Neuronal stem cell (in vitro differentiated cells): ENCODE data around the gene CLCA1.

Source experiments
- DNase-seq: peaks from one replicate; pipeline ENCODE4 v3.0.0-alpha.2; 2013; ENCODE audit warnings: low spot score
- H2AFZ ChIP-seq: one replicate; pipeline ENCODE4 v1.6.1; 2013; ENCODE audit warnings: mild to moderate bottlenecking, low read length, inconsistent platforms
- H2AK5ac ChIP-seq: 2 replicates; pipeline ENCODE4 v1.6.1; 2013; ENCODE audit warnings: low read depth, mild to moderate bottlenecking, inconsistent platforms, low read length, moderate library complexity, mixed read lengths
- H2BK120ac ChIP-seq: 2 replicates; pipeline ENCODE4 v1.6.1; 2013; ENCODE audit warnings: low read depth, mild to moderate bottlenecking, inconsistent platforms, low read length, moderate library complexity, mixed read lengths
- H2BK12ac ChIP-seq: one replicate; pipeline ENCODE4 v1.6.1; 2013; ENCODE audit warnings: low read length, inconsistent platforms
- H2BK15ac ChIP-seq: 2 replicates; pipeline ENCODE4 v1.6.1; 2013; ENCODE audit warnings: mild to moderate bottlenecking, low read length, inconsistent platforms, mixed read lengths
- H2BK5ac ChIP-seq: one replicate; pipeline ENCODE4 v1.6.1; 2013; ENCODE audit warnings: inconsistent platforms, mild to moderate bottlenecking, low read length, moderate library complexity
- H3K14ac ChIP-seq: one replicate; pipeline ENCODE4 v1.6.1; 2013; ENCODE audit warnings: low read length, inconsistent platforms
- H3K18ac ChIP-seq: 2 replicates; pipeline ENCODE4 v1.6.1; 2013; ENCODE audit warnings: low read length, inconsistent platforms
- H3K23ac ChIP-seq: 2 replicates; pipeline ENCODE4 v1.6.1; 2013; ENCODE audit warnings: low read depth, mild to moderate bottlenecking, mixed read lengths, low read length, inconsistent platforms; ENCODE audit not compliant: poor library complexity
- H3K27ac ChIP-seq: replicated peaks from 3 replicates; pipeline ENCODE4 v1.5.1; 2013; ENCODE audit warnings: low read length, inconsistent platforms
- H3K27me3 ChIP-seq, 3 experiments: 2 replicates each; pipeline ENCODE4 v1.6.1; 2013; ENCODE audit warnings: low read length in 3 of 3, mild to moderate bottlenecking in 2 of 3, inconsistent platforms in 1 of 3, low read depth in 1 of 3, mixed read lengths in 1 of 3, moderate library complexity in 1 of 3; ENCODE audit not compliant: control insufficient read depth in 3 of 3, insufficient read depth in 3 of 3
- H3K36me3 ChIP-seq, 2 donors: replicated peaks in 1 of 2; 2 replicates each; pipeline ENCODE4 v1.6.1; 2013; ENCODE audit warnings: low read length in 2 of 2; ENCODE audit not compliant: control insufficient read depth in 2 of 2, insufficient read depth in 2 of 2
- H3K4ac ChIP-seq: 2 replicates; pipeline ENCODE4 v1.6.1; 2013; ENCODE audit warnings: inconsistent platforms, mild to moderate bottlenecking, low read length, moderate library complexity
- H3K4me1 ChIP-seq, 2 donors: 1 replicate in 1 of 2; 2 replicates in 1 of 2; pipeline ENCODE4 v1.6.1; 2013; ENCODE audit warnings: low read length in 2 of 2, low read depth in 1 of 2; ENCODE audit not compliant: control insufficient read depth in 2 of 2, insufficient read depth in 1 of 2
- H3K4me2 ChIP-seq: one replicate; pipeline ENCODE4 v1.6.1; 2013; ENCODE audit warnings: mild to moderate bottlenecking, low read length, inconsistent platforms; ENCODE audit not compliant: insufficient read depth, poor library complexity, severe bottlenecking
- H3K4me3 ChIP-seq, 2 donors: 2 replicates each; pipeline ENCODE4 v1.5.1; 2013; ENCODE audit warnings: low read length in 2 of 2, mild to moderate bottlenecking in 2 of 2, inconsistent platforms in 1 of 2, moderate library complexity in 1 of 2
- H3K79me1 ChIP-seq: one replicate; pipeline ENCODE4 v1.6.1; 2013; ENCODE audit warnings: low read depth, mild to moderate bottlenecking, inconsistent platforms, low read length, moderate library complexity
- H3K9ac ChIP-seq: one replicate; pipeline ENCODE4 v1.6.1; 2013; ENCODE audit warnings: mild to moderate bottlenecking, low read depth, low read length, inconsistent platforms; ENCODE audit not compliant: poor library complexity
- H3K9me3 ChIP-seq, 2 donors: replicated peaks in 1 of 2; 2 replicates each; pipeline versions ENCODE3 to v1.6.1; 2013; ENCODE audit warnings: low read length in 2 of 2, mild to moderate bottlenecking in 2 of 2, inconsistent platforms in 1 of 2, low read depth in 1 of 2, mixed read lengths in 1 of 2, moderate library complexity in 1 of 2; ENCODE audit not compliant: control insufficient read depth in 2 of 2, insufficient read depth in 1 of 2
- H4K8ac ChIP-seq: one replicate; pipeline ENCODE4 v1.6.1; 2013; ENCODE audit warnings: low read depth, mild to moderate bottlenecking, inconsistent platforms, low read length, moderate library complexity
- H4K91ac ChIP-seq: one replicate; pipeline ENCODE4 v1.6.1; 2013; ENCODE audit warnings: low read length, low read depth, mild to moderate bottlenecking, inconsistent platforms; ENCODE audit not compliant: poor library complexity
- WGBS, 2 donors: extraction: QIAGEN DNeasy Blood & Tissue Kit; methylation state at CpG; one replicate each; pipeline ENCODE4 v1.1.7; 2013; ENCODE audit warnings: missing lambda C conversion rate in 2 of 2, mixed read lengths in 1 of 2; ENCODE audit not compliant: insufficient read length in 2 of 2, insufficient replicate concordance in 1 of 2; ENCODE audit errors: extremely low coverage in 2 of 2; 5-methylcytosine and 5-hydroxymethylcytosine counted together

The CLCA1 gene

GRCh38 chr1:86472767-86473166, 4.0 kb downstream of the CLCA1 start:
- no peak overlapping the region for H2AFZ ChIP-seq
- H3K9me3 ChIP-seq: no peaks in the 10 kb centered on the region
- H3K4me2 ChIP-seq: no peak overlapping the region
- H3K14ac ChIP-seq: no peak overlapping the region
- no peak overlapping the region for H2BK15ac ChIP-seq
- H3K23ac ChIP-seq: no peak overlapping the region
- no peak for DNase-seq
- H3K79me1 ChIP-seq: no peaks in the 10 kb centered on the region
- no peak overlapping the region for H2BK5ac ChIP-seq
- no peak overlapping the region for H3K27ac ChIP-seq
- no peak overlapping the region for H2BK120ac ChIP-seq
- H3K4ac ChIP-seq: no peak overlapping the region
- no peak overlapping the region for H4K8ac ChIP-seq
- H3K4me1 ChIP-seq: no peaks in the 10 kb centered on the region
- H3K18ac ChIP-seq: no peak overlapping the region
- H4K91ac ChIP-seq: no peak overlapping the region
- WGBS, 2 donors: no CpG with 5 or more reads among the region's 3 CpGs
- no peak overlapping the region for H2AK5ac ChIP-seq
- H3K36me3 ChIP-seq: no peaks in the 10 kb centered on the region
- no peaks in the 10 kb centered on the region for H3K27me3 ChIP-seq
- H2BK12ac ChIP-seq: no peak overlapping the region
- H3K9ac ChIP-seq: no peak overlapping the region
- H3K4me3 ChIP-seq: no peak overlapping the region

GRCh38 chr1:86477256-86477655, 8.5 kb downstream of the CLCA1 start:
- no peak for DNase-seq
- Histone ChIP-seq H3K4me1 (no peaks in the 10 kb centered on the region), H3K4me3 (no peak overlapping the region), H3K4me2 (no peak overlapping the region), H3K23ac (no peak overlapping the region), H2BK15ac (no peak overlapping the region), H3K36me3 (no peaks in the 10 kb centered on the region), H4K8ac (no peak overlapping the region), H2AFZ (no peak overlapping the region), H2BK12ac (no peak overlapping the region), H2BK120ac (no peak overlapping the region), H4K91ac (no peak overlapping the region), H3K9ac (no peak overlapping the region), H3K18ac (no peak overlapping the region), H3K79me1 (no peaks in the 10 kb centered on the region), H2AK5ac (no peak overlapping the region), H3K14ac (no peak overlapping the region), H3K27me3 (peaks cover 0 to 2% (median 0%) of the 10 kb centered on the region in 3 experiments), H3K9me3 (no peaks in the 10 kb centered on the region), H3K27ac (no peak overlapping the region), H2BK5ac (no peak overlapping the region), H3K4ac (no peak overlapping the region)
- WGBS, 2 donors: no CpG with 5 or more reads among the region's 4 CpGs

- H2BK5ac ChIP-seq: no peak overlapping the region
- H3K9ac ChIP-seq: no peak overlapping the region
- no CpG with 5 or more reads among the region's 4 CpGs for WGBS, 2 donors
- no peaks in the 10 kb centered on the region for H3K36me3 ChIP-seq
- H2AFZ ChIP-seq: no peak overlapping the region
- H3K27me3 ChIP-seq: peaks cover 0 to 4% (median 0%) of the 10 kb centered on the region in 3 experiments
- no peaks in the 10 kb centered on the region for H3K79me1 ChIP-seq
- H2BK12ac ChIP-seq: no peak overlapping the region
- no peaks in the 10 kb centered on the region for H3K9me3 ChIP-seq
- H3K18ac ChIP-seq: no peak overlapping the region
- H3K4me2 ChIP-seq: no peak overlapping the region
- no peak overlapping the region for H3K4ac ChIP-seq
- H4K8ac ChIP-seq: no peak overlapping the region
- no peak overlapping the region for H3K14ac ChIP-seq
- no peak for DNase-seq
- H3K4me1 ChIP-seq: no peaks in the 10 kb centered on the region
- no peak overlapping the region for H4K91ac ChIP-seq
- no peak overlapping the region for H2BK120ac ChIP-seq
- no peak overlapping the region for H3K27ac ChIP-seq
- no peak overlapping the region for H3K23ac ChIP-seq
- H2BK15ac ChIP-seq: no peak overlapping the region
- no peak overlapping the region for H2AK5ac ChIP-seq
- H3K4me3 ChIP-seq: no peak overlapping the region
Measured at GRCh38 chr1:86477682-86478081, 9.0 kb downstream of the CLCA1 start.

- H3K27ac ChIP-seq: no peak overlapping the region
- H3K36me3 ChIP-seq: no peaks in the 10 kb centered on the region
- peaks cover 0 to 4% (median 0%) of the 10 kb centered on the region in 3 experiments for H3K27me3 ChIP-seq
- DNase-seq: no peak
- H3K4me1 ChIP-seq: no peaks in the 10 kb centered on the region
- no peak overlapping the region for H2BK15ac ChIP-seq
- no peak overlapping the region for H2AFZ ChIP-seq
- H3K23ac ChIP-seq: no peak overlapping the region
- H3K4me2 ChIP-seq: no peak overlapping the region
- H3K9ac ChIP-seq: no peak overlapping the region
- no peak overlapping the region for H2AK5ac ChIP-seq
- no peak overlapping the region for H3K14ac ChIP-seq
- H4K91ac ChIP-seq: no peak overlapping the region
- no peak overlapping the region for H2BK120ac ChIP-seq
- H3K9me3 ChIP-seq: no peaks in the 10 kb centered on the region
- no peak overlapping the region for H4K8ac ChIP-seq
- H3K4me3 ChIP-seq: no peak overlapping the region
- no peak overlapping the region for H3K18ac ChIP-seq
- no peak overlapping the region for H3K4ac ChIP-seq
- no peak overlapping the region for H2BK5ac ChIP-seq
- no peak overlapping the region for H2BK12ac ChIP-seq
- WGBS, 2 donors: no CpG with 5 or more reads among the region's 5 CpGs
- no peaks in the 10 kb centered on the region for H3K79me1 ChIP-seq
Measured at GRCh38 chr1:86478416-86479156, 9.9 kb downstream of the CLCA1 start.
